IPS-11a (cell line): Measurements from ENCODE around the gene RCVRN.

Experiments used
- H3K4me3 ChIP-seq: one replicate; pipeline ENCODE4 v1.5.1; 2013; ENCODE audit warnings: low read depth, low read length, control low read depth

The RCVRN gene

DNA sequence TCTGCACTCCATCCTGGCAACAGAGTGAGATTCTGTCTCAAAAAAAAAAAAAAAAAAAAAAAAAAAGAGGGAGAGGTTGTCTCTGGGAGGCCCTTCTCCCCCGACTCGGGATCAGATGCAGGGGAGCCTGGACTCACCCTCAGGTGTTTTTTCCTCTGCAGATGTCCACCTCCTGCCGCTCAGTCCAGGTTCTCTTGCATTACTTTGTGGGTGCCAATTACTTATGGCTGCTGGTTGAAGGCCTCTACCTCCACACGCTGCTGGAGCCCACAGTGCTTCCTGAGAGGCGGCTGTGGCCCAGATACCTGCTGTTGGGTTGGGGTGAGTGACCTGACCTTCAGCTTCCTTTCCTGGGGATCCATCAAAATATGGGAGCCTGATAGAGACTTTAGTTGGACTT lies 45.3 kb downstream of the RCVRN start:
- H3K4me3 ChIP-seq, result no peak overlapping the region

- H3K4me3 ChIP-seq, result no peak overlapping the region
Observed at GRCh38 chr17:9855036-9855435, 50.0 kb downstream of the RCVRN start.

DNA sequence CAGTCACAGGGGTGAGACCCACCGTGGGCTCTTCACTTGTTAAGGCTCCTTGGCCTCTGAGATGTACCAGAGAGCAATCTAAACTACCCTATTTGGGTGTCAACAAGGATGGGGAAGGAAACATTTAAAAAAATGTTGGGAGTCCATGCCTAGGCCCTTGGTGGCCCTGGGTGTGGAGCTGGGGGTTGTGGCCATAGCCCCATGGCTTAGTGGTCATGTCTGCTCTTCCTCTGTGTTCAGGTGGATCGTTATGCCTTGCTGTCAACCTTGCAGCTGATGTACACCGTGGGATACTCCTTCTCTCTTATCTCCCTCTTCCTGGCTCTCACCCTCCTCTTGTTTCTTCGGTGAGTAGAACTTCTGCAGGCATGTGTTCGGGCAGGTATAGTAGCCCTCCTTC lies 50.8 kb downstream of the RCVRN start:
- no peak overlapping the region for H3K4me3 ChIP-seq

GRCh38 chr17:9850151-9850550 lies 54.9 kb downstream of the RCVRN start:
- no peak overlapping the region for H3K4me3 ChIP-seq
